ENCODE measurements around the gene VPS13A.
"Not testable (repeated sequence)": the region's sequence is repeated elsewhere in the genome, so short reads cannot be mapped to it uniquely, and the experiment has no call there.

GRCh38 chr9:77398581-77398980 lies 221.2 kb downstream of the VPS13A start:
- not testable (repeated sequence) for TF ChIP-seq POLR2A (IDR thresholded peaks at IDR 0.05); CTCF (IDR thresholded peaks at IDR 0.05 in 8 of 11, conservative IDR thresholded peaks at IDR 0.05 in 3 of 11)
